Activated CD4-positive, alpha-beta T cell treated with anti-CD3 and anti-CD28 coated beads, Interleukin-2, amount 50 U/mL, for 4 hours (primary cell): ENCODE results near the gene SUN2.

Source experiments
- DNase-seq, 2 experiments: peaks; one replicate each; pipeline ENCODE4 v3.0.0-alpha.2; 2020

Gene SUN2

GRCh38 chr22:38753948-38754750, 1.6 kb downstream of the SUN2 start:
- DNase-seq, result no peak

GRCh38 chr22:38751422-38752346, 4.1 kb downstream of the SUN2 start:
- peak; percentile 30 to 41 for DNase-seq

- no peak for DNase-seq
Measured at GRCh38 chr22:38751066-38751421, 4.8 kb downstream of the SUN2 start.

GRCh38 chr22:38750638-38751037, 5.2 kb downstream of the SUN2 start:
- no peak for DNase-seq

GRCh38 chr22:38750104-38750503, 5.7 kb downstream of the SUN2 start:
- DNase-seq, result no peak

GRCh38 chr22:38748487-38749136, 7.2 kb downstream of the SUN2 start:
- no peak for DNase-seq

GRCh38 chr22:38745676-38746460, 9.9 kb downstream of the SUN2 start:
- no peak for DNase-seq

- no peak for DNase-seq
Measured at GRCh38 chr22:38744981-38745380, 10.8 kb downstream of the SUN2 start.

GRCh38 chr22:38742176-38742942, 13.4 kb downstream of the SUN2 start:
- no peak for DNase-seq

- DNase-seq, result no peak
Measured at GRCh38 chr22:38741576-38741975, 14.2 kb downstream of the SUN2 start.

GRCh38 chr22:38741166-38741565, 14.6 kb downstream of the SUN2 start:
- DNase-seq, result no peak

- no peak for DNase-seq
Measured at GRCh38 chr22:38740754-38741153, 15.0 kb downstream of the SUN2 start.

GRCh38 chr22:38740116-38740723, 15.6 kb downstream of the SUN2 start:
- DNase-seq, result no peak

- DNase-seq, result no peak
Measured at GRCh38 chr22:38739300-38740055, 16.3 kb downstream of the SUN2 start.

- DNase-seq, result no peak
Measured at GRCh38 chr22:38738475-38739070, 17.2 kb downstream of the SUN2 start.

GRCh38 chr22:38737302-38738060, 18.3 kb downstream of the SUN2 start:
- no peak for DNase-seq

GRCh38 chr22:38736257-38736570, 19.6 kb downstream of the SUN2 start:
- DNase-seq, result no peak

- no peak for DNase-seq
Measured at GRCh38 chr22:38735465-38736256, 20.1 kb downstream of the SUN2 start.

- DNase-seq, result no peak
Measured at GRCh38 chr22:38735126-38735464, 20.7 kb downstream of the SUN2 start.
